Chondrocyte (in vitro differentiated cells): ENCODE data around the gene NRTN. TPM values are rescaled to one million over a fixed set of nuclear protein-coding genes. Genes with fewer than 3 reads are reported as not detected.

ENCODE experiments used
- DNase-seq: peaks from one replicate; pipeline ENCODE4 v3.0.0; 2021; ENCODE audit warnings: mixed read lengths, low spot score
- H3K27ac Mint-ChIP-seq: one replicate; pipeline ENCODE4 v1.8.0; 2021; ENCODE audit warnings: mild to moderate bottlenecking, moderate library complexity, mixed read lengths; ENCODE audit not compliant: unreplicated experiment
- H3K27me3 Mint-ChIP-seq: 2 replicates; pipeline ENCODE4 v1.8.0; 2021; ENCODE audit warnings: low read depth, mixed read lengths
- H3K36me3 Mint-ChIP-seq: 2 replicates; pipeline ENCODE4 v1.8.0; 2021; ENCODE audit warnings: low read depth, mixed read lengths
- H3K4me1 Mint-ChIP-seq: 2 replicates; pipeline ENCODE4 v1.8.0; 2021; ENCODE audit warnings: low read depth, mild to moderate bottlenecking, mixed read lengths
- H3K4me3 Mint-ChIP-seq: one replicate; pipeline ENCODE4 v1.8.0; 2021; ENCODE audit warnings: mild to moderate bottlenecking, moderate library complexity, mixed read lengths; ENCODE audit not compliant: unreplicated experiment
- H3K9me3 Mint-ChIP-seq: 2 replicates; pipeline ENCODE4 v1.8.0; 2021; ENCODE audit warnings: low read depth, mixed read lengths
- total RNA-seq: library from RNA; stranded (reverse); gene quantifications from 3 replicates; pipeline ENCODE4 v1.2.1, GENCODE V29; 2021
- TF ChIP-seq, protein P1 (sequence below): fragments of 200-600 bp; sonication (generic); IDR thresholded peaks from 2 replicates; pipeline ENCODE4 v1.5.0; 2021; ENCODE audit warnings: antibody characterized with exemption, mild to moderate bottlenecking, moderate library complexity

Gene NRTN
- total RNA-seq, 1 donor from 2014 or later: 0.77 TPM

- no peak for DNase-seq
- Mint-ChIP-seq H3K9me3 (no peaks in the 10 kb centered on the region), H3K27me3 (no peaks in the 10 kb centered on the region), H3K4me3 (no peak overlapping the region), H3K36me3 (no peaks in the 10 kb centered on the region), H3K27ac (peak overlapping the region; percentile 41), H3K4me1 (peaks cover 14% of the 10 kb centered on the region)
- TF ChIP-seq, protein P1, sequence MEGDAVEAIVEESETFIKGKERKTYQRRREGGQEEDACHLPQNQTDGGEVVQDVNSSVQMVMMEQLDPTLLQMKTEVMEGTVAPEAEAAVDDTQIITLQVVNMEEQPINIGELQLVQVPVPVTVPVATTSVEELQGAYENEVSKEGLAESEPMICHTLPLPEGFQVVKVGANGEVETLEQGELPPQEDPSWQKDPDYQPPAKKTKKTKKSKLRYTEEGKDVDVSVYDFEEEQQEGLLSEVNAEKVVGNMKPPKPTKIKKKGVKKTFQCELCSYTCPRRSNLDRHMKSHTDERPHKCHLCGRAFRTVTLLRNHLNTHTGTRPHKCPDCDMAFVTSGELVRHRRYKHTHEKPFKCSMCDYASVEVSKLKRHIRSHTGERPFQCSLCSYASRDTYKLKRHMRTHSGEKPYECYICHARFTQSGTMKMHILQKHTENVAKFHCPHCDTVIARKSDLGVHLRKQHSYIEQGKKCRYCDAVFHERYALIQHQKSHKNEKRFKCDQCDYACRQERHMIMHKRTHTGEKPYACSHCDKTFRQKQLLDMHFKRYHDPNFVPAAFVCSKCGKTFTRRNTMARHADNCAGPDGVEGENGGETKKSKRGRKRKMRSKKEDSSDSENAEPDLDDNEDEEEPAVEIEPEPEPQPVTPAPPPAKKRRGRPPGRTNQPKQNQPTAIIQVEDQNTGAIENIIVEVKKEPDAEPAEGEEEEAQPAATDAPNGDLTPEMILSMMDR: no peak
Observed at GRCh38 chr19:5824751-5825150, 19.9 kb downstream of the NRTN start.

DNA sequence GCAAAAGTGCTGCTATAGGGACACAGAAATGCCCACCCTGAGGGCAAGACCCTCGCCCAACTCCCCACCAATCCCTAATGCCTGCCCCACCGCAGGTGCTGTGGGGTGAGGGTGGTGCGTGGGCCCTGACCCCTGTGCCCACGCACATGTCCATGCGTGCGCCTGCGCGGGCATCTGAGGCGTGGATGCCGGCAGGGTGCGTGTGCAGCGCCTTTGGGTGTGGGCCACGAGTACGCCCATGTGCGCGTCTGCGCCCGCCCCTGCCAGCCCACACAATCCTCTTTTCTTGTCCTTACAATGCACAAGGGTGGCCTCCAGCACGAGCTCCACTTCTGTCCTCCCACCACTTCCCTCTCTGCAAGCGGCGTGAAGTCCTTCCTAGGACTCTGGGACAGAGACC, 20.3 kb downstream of the NRTN start:
- Mint-ChIP-seq H3K27me3 (no peaks in the 10 kb centered on the region), H3K9me3 (no peaks in the 10 kb centered on the region), H3K4me1 (peaks cover 16% of the 10 kb centered on the region), H3K4me3 (no peak overlapping the region), H3K27ac (no peak overlapping the region), H3K36me3 (no peaks in the 10 kb centered on the region)
- TF ChIP-seq, protein P1: no peak
- no peak for DNase-seq

DNA sequence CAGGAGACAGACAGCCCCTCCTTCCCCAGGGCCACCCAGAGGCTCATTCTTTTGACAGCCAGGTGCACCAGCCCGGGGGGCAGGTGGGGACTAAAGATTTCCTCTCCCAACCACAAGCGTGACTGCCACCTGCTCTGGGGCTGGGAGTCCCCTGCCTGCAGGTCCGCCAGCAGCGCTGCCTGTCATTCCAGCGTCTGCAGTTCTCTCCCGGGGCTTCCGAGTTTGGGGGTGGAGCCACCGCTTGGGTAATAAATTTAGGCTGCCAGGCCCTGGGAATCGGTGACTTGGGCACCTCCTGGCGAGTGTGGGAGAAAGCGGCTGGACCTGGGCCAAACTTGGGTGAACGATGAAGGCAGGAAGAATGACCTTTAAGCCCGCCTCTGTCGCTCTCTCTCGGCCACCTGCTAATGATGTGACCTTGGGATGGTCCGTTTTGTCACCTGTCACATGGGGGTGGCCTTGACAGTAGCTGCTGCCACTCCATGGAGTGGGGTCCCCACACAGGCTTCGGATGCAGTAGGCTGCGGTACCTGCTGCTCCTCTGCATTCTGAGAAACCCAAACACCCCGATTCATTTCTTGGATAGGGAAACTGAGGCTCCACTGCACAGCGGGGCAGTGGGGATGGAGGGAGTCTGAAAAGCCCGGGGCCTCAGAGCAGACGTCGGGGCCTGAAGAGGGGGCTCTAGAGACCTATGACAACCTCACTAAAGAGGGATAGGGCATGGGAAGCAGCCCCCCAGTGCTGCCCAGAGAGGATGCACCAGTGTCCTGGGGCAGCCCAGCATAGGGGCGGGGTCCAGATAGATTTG, 21.9 kb downstream of the NRTN start:
- H3K4me1 Mint-ChIP-seq: peaks cover 17% of the 10 kb centered on the region
- H3K27me3 Mint-ChIP-seq: no peaks in the 10 kb centered on the region
- peak overlapping the region; percentile 99 for H3K4me3 Mint-ChIP-seq
- TF ChIP-seq, protein P1: peak; percentile 39
- H3K36me3 Mint-ChIP-seq: no peaks in the 10 kb centered on the region
- H3K9me3 Mint-ChIP-seq: no peaks in the 10 kb centered on the region
- H3K27ac Mint-ChIP-seq: peak overlapping the region; percentile 45
- DNase-seq: no peak

GRCh38 chr19:5827342-5827890, 22.5 kb downstream of the NRTN start:
- Mint-ChIP-seq H3K4me3 (peak overlapping the region; percentile 99), H3K36me3 (no peaks in the 10 kb centered on the region), H3K27me3 (no peaks in the 10 kb centered on the region), H3K4me1 (peaks cover 17% of the 10 kb centered on the region), H3K9me3 (no peaks in the 10 kb centered on the region), H3K27ac (peak overlapping the region; percentile 45)
- no peak for DNase-seq
- TF ChIP-seq, protein P1: peak; percentile 1

GRCh38 chr19:5827891-5828660, 23.2 kb downstream of the NRTN start:
- Mint-ChIP-seq H3K4me3 (peak overlapping the region; percentile 99), H3K27ac (peak overlapping the region; percentile 100), H3K9me3 (no peaks in the 10 kb centered on the region), H3K4me1 (peaks cover 17% of the 10 kb centered on the region), H3K36me3 (no peaks in the 10 kb centered on the region), H3K27me3 (no peaks in the 10 kb centered on the region)
- no peak for DNase-seq
- TF ChIP-seq, protein P1: peak; percentile 5
